ENCODE measurements around the gene PPP1R14C. TPM values are rescaled to one million over a fixed set of nuclear protein-coding genes. Genes with fewer than 3 reads are reported as not detected.

PPP1R14C gene
- total and polyA plus RNA-seq, 7 donors: under 0.01 to 37.0 (median 19.8) TPM; not detected in 2

GRCh38 chr6:150169609-150170008, 26.8 kb downstream of the PPP1R14C start:
- no peak for TF ChIP-seq POLR2A (IDR thresholded peaks at IDR 0.05)
- DNase-seq: no peak
- Histone ChIP-seq H3K36me3 (no peaks in the 10 kb centered on the region), H3K9me3 (no peaks in the 10 kb centered on the region), H3K27me3 (no peaks in the 10 kb centered on the region), H3K27ac (no peak overlapping the region), H3K4me1 (peaks cover 0 to 8% (median 0%) of the 10 kb centered on the region in 4 donors), H3K4me3 (no peak overlapping the region)
- 79 to 88% methylated on average over 4 of the region's 4 CpGs for WGBS, 2 donors
- intact Hi-C loops (cut with DNase I): no loop called here

- Histone ChIP-seq H3K4me1 (no peaks in the 10 kb centered on the region), H3K4me3 (no peak overlapping the region), H3K27ac (no peak overlapping the region), H3K9me3 (no peaks in the 10 kb centered on the region), H3K27me3 (no peaks in the 10 kb centered on the region), H3K36me3 (no peaks in the 10 kb centered on the region)
- TF ChIP-seq POLR2AphosphoS5 (IDR thresholded peaks at IDR 0.05) (no peak), EP300 (IDR thresholded peaks at IDR 0.05) (no peak), POLR2A (IDR thresholded peaks at IDR 0.05) (no peak), CTCF (IDR thresholded peaks at IDR 0.05) (no peak)
- WGBS, 2 donors: 91 to 98% methylated on average over 2 of the region's 2 CpGs
- intact Hi-C loops (cut with DNase I): no loop called here
- no peak for DNase-seq
Measured at GRCh38 chr6:150172929-150173328, 30.1 kb downstream of the PPP1R14C start.

- Histone ChIP-seq H3K9me3 (no peaks in the 10 kb centered on the region), H3K36me3 (no peaks in the 10 kb centered on the region), H3K27me3 (no peaks in the 10 kb centered on the region), H3K4me1 (no peaks in the 10 kb centered on the region), H3K4me3 (no peak overlapping the region), H3K27ac (no peak overlapping the region)
- TF ChIP-seq POLR2AphosphoS5 (IDR thresholded peaks at IDR 0.05): no peak
- no peak for TF ChIP-seq CTCF (IDR thresholded peaks at IDR 0.05)
- no peak for TF ChIP-seq EP300 (IDR thresholded peaks at IDR 0.05)
- no peak for TF ChIP-seq POLR2A (IDR thresholded peaks at IDR 0.05)
- intact Hi-C loops (cut with DNase I): no loop called here
- no peak for DNase-seq
- 19 to 75% methylated on average over 4 of the region's 4 CpGs for WGBS, 2 donors
Measured at GRCh38 chr6:150175586-150176151, 32.8 kb downstream of the PPP1R14C start.

GRCh38 chr6:150176152-150176551, 33.3 kb downstream of the PPP1R14C start:
- TF ChIP-seq EP300 (IDR thresholded peaks at IDR 0.05) (no peak), CTCF (IDR thresholded peaks at IDR 0.05) (no peak), POLR2AphosphoS5 (IDR thresholded peaks at IDR 0.05) (no peak), POLR2A (IDR thresholded peaks at IDR 0.05) (no peak)
- intact Hi-C loops (cut with DNase I): no loop called here
- DNase-seq: no peak
- Histone ChIP-seq H3K27ac (no peak overlapping the region), H3K4me3 (no peak overlapping the region), H3K27me3 (no peaks in the 10 kb centered on the region), H3K9me3 (no peaks in the 10 kb centered on the region), H3K4me1 (no peaks in the 10 kb centered on the region), H3K36me3 (no peaks in the 10 kb centered on the region)
- 16 to 66% methylated on average over 8 of the region's 8 CpGs for WGBS, 2 donors

GRCh38 chr6:150176659-150177058, 33.8 kb downstream of the PPP1R14C start:
- Histone ChIP-seq H3K27ac (no peak overlapping the region), H3K4me3 (no peak overlapping the region), H3K27me3 (no peaks in the 10 kb centered on the region), H3K36me3 (no peaks in the 10 kb centered on the region), H3K4me1 (no peaks in the 10 kb centered on the region), H3K9me3 (no peaks in the 10 kb centered on the region)
- WGBS, 2 donors: 20 to 66% methylated on average over 8 of the region's 8 CpGs
- intact Hi-C loops (cut with DNase I): no loop called here
- no peak for TF ChIP-seq POLR2AphosphoS5 (IDR thresholded peaks at IDR 0.05)
- TF ChIP-seq POLR2A (IDR thresholded peaks at IDR 0.05): no peak
- no peak for TF ChIP-seq EP300 (IDR thresholded peaks at IDR 0.05)
- no peak for TF ChIP-seq CTCF (IDR thresholded peaks at IDR 0.05)
- DNase-seq: no peak
